ENCODE measurements around the gene ANO2.
A peak's percentile ranks its signal among the peaks of the same experiment; 100 is the strongest.

ANO2 gene

DNA sequence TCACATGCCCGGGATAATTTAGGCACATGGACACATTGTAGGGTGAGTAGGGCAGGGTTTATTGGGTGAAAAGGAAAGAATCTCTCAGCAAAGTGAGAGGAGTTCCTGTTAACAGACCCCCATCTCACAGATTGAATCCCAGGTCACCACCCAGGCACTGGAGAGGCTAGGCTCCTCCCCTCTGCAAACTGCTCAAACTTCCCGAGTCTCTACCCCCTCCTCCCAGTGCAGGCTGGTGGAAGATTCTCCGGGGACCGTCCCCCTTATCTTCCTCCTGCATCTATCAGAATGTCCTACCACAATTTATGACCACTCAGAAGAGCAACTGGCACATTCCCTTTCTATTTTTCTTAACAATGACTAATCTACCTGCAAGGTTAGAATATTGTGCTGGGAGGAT lies 387.2 kb downstream of the ANO2 start:
- no peak overlapping the region for H3K4me3 ChIP-seq (ENCODE audit: insufficient read length, low read depth)
- no peaks in the 10 kb centered on the region for H3K27me3 ChIP-seq (ENCODE audit: insufficient read depth, insufficient read length)
- no peaks in the 10 kb centered on the region for H3K9me3 ChIP-seq (ENCODE audit: insufficient read depth, low read length)
- peaks cover 5% of the 10 kb centered on the region for H3K4me1 ChIP-seq (ENCODE audit: insufficient read depth, insufficient read length)
- H3K36me3 ChIP-seq (ENCODE audit: insufficient read depth, insufficient read length, low read length), result no peaks in the 10 kb centered on the region
- no peak for DNase-seq (ENCODE audit: low read depth, low spot score)
- no peak overlapping the region for H3K9ac ChIP-seq (ENCODE audit: insufficient read length, low read depth)
- no peak for TF ChIP-seq ZNF274 (IDR thresholded peaks at IDR 0.05; ENCODE audit: low read depth, low read length)
- no peak for TF ChIP-seq SUZ12 (IDR thresholded peaks at IDR 0.05; ENCODE audit: extremely low read depth, insufficient read depth, insufficient read length)
- TF ChIP-seq YY1 (IDR thresholded peaks at IDR 0.05; ENCODE audit: insufficient read depth, insufficient read length), result no peak

- H3K27me3 ChIP-seq (ENCODE audit: insufficient read depth, insufficient read length), result no peaks in the 10 kb centered on the region
Measured at GRCh38 chr12:5556946-5557673, 387.9 kb downstream of the ANO2 start.

DNA sequence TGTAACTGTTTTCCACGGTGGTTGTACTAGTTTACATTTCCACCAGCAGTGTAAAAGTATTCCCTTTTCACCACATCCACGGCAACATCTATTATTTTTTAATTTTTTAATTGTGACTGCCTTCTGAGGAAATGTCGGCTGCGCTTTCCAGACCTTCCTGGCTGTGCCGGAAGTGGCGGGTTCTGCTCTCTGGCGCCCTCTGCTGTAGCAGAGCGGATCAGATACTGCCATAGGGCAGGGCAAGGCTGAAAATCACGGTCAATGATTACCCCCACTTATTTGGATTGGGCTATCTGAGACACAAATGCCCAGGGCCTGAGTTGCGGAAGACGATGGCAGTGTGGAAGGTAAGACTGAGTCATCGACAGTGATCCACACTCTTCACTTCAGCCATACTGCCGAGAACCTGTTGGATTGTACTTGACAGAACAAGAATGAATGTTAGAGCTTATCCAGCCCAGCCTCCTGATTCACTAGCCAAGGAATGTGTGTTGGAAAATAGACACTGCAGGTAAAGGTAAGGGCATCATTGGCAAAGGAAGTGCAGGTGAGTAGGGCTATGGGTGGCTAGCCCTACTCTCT lies 388.9 kb downstream of the ANO2 start:
- Histone ChIP-seq H3K4me1 (ENCODE audit: insufficient read depth, insufficient read length) (peaks cover 5% of the 10 kb centered on the region), H3K9ac (ENCODE audit: insufficient read length, low read depth) (no peak overlapping the region), H3K4me3 (ENCODE audit: insufficient read length, low read depth) (no peak overlapping the region), H3K36me3 (ENCODE audit: insufficient read depth, insufficient read length, low read length) (no peaks in the 10 kb centered on the region), H3K9me3 (ENCODE audit: insufficient read depth, low read length) (peaks cover 8% of the 10 kb centered on the region; the same call in 1 of the 2 replicates), H3K27me3 (ENCODE audit: insufficient read depth, insufficient read length) (no peaks in the 10 kb centered on the region)
- DNase-seq (ENCODE audit: low read depth, low spot score), result peak; percentile 48
- TF ChIP-seq ZNF274 (IDR thresholded peaks at IDR 0.05; ENCODE audit: low read depth, low read length), result no peak
- no peak for TF ChIP-seq YY1 (IDR thresholded peaks at IDR 0.05; ENCODE audit: insufficient read depth, insufficient read length)

More at GRCh38 chr12:5556946-5557673, 387.9 kb downstream of the ANO2 start:
- no peak overlapping the region for H3K4me3 ChIP-seq (ENCODE audit: insufficient read length, low read depth)
- H3K9me3 ChIP-seq (ENCODE audit: insufficient read depth, low read length), result no peaks in the 10 kb centered on the region
- H3K9ac ChIP-seq (ENCODE audit: insufficient read length, low read depth), result no peak overlapping the region
- no peaks in the 10 kb centered on the region for H3K36me3 ChIP-seq (ENCODE audit: insufficient read depth, insufficient read length, low read length)
- TF ChIP-seq YY1 (IDR thresholded peaks at IDR 0.05; ENCODE audit: insufficient read depth, insufficient read length) (no peak), SUZ12 (IDR thresholded peaks at IDR 0.05; ENCODE audit: extremely low read depth, insufficient read depth, insufficient read length) (no peak), ZNF274 (IDR thresholded peaks at IDR 0.05; ENCODE audit: low read depth, low read length) (no peak)
- H3K4me1 ChIP-seq (ENCODE audit: insufficient read depth, insufficient read length), result peaks cover 5% of the 10 kb centered on the region
- DNase-seq (ENCODE audit: low read depth, low spot score), result no peak

GRCh38 chr12:5554711-5555110 lies 390.3 kb downstream of the ANO2 start:
- no peak for DNase-seq (ENCODE audit: low read depth, low spot score)
- H3K27me3 ChIP-seq (ENCODE audit: insufficient read depth, insufficient read length), result no peaks in the 10 kb centered on the region
- TF ChIP-seq YY1 (IDR thresholded peaks at IDR 0.05; ENCODE audit: insufficient read depth, insufficient read length) (no peak), SUZ12 (IDR thresholded peaks at IDR 0.05; ENCODE audit: extremely low read depth, insufficient read depth, insufficient read length) (no peak), ZNF274 (IDR thresholded peaks at IDR 0.05; ENCODE audit: low read depth, low read length) (no peak)
- H3K36me3 ChIP-seq (ENCODE audit: insufficient read depth, insufficient read length, low read length), result no peaks in the 10 kb centered on the region
- H3K9me3 ChIP-seq (ENCODE audit: insufficient read depth, low read length), result peaks cover 10% of the 10 kb centered on the region; the same call in 1 of the 2 replicates
- no peak overlapping the region for H3K4me3 ChIP-seq (ENCODE audit: insufficient read length, low read depth)
- H3K4me1 ChIP-seq (ENCODE audit: insufficient read depth, insufficient read length), result peaks cover 5% of the 10 kb centered on the region
- no peak overlapping the region for H3K9ac ChIP-seq (ENCODE audit: insufficient read length, low read depth)

- Histone ChIP-seq H3K36me3 (ENCODE audit: insufficient read depth, insufficient read length, low read length) (no peaks in the 10 kb centered on the region), H3K9ac (ENCODE audit: insufficient read length, low read depth) (no peak overlapping the region), H3K27me3 (ENCODE audit: insufficient read depth, insufficient read length) (no peaks in the 10 kb centered on the region), H3K9me3 (ENCODE audit: insufficient read depth, low read length) (peaks cover 25% of the 10 kb centered on the region), H3K4me3 (ENCODE audit: insufficient read length, low read depth) (no peak overlapping the region), H3K4me1 (ENCODE audit: insufficient read depth, insufficient read length) (peaks cover 7% of the 10 kb centered on the region)
- TF ChIP-seq YY1 (IDR thresholded peaks at IDR 0.05; ENCODE audit: insufficient read depth, insufficient read length), result no peak
- no peak for TF ChIP-seq SUZ12 (IDR thresholded peaks at IDR 0.05; ENCODE audit: extremely low read depth, insufficient read depth, insufficient read length)
- no peak for TF ChIP-seq ZNF274 (IDR thresholded peaks at IDR 0.05; ENCODE audit: low read depth, low read length)
- no peak for DNase-seq (ENCODE audit: low read depth, low spot score)
Measured at GRCh38 chr12:5549011-5549410, 396.0 kb downstream of the ANO2 start.

DNA sequence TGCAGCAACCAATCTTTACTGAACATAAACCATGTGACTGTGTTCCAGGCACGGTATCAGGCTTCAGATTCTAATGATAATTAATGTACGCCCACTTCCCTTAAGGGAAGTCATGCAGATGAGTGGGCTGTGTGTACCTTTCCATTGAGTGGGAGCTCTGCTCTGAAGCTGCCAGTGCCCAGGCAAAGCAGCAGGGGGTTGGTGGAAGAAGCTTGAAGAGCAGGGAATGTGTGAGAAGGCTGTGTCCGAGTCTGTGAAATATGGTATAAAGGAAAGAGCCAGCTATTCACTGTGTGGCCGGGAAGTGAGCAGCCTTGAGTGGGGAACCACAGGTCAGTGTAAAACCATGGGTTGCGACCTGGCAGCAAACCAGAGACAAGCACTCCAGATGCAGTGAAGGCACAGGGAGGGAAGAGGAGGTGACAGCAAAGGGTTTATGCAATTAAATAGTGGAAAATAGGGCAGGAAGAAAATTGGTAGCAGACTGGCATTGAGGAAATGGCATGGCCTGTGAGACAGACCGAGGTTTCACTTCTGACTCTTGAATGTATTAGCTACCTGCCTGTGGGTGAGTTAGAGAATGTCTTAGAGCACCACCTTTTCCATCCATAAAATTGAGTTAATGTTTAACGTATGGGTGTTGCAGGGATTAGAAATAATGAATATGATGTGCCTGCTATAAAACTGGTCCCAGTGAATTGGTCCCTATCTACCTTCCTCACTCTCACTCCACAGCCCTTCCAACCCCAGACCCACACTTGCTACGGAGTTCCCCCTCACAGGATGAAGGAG lies 396.7 kb downstream of the ANO2 start:
- H3K4me3 ChIP-seq (ENCODE audit: insufficient read length, low read depth), result no peak overlapping the region
- no peak for DNase-seq (ENCODE audit: low read depth, low spot score)
- no peaks in the 10 kb centered on the region for H3K27me3 ChIP-seq (ENCODE audit: insufficient read depth, insufficient read length)
- H3K36me3 ChIP-seq (ENCODE audit: insufficient read depth, insufficient read length, low read length), result no peaks in the 10 kb centered on the region
- peaks cover 7% of the 10 kb centered on the region for H3K4me1 ChIP-seq (ENCODE audit: insufficient read depth, insufficient read length)
- H3K9ac ChIP-seq (ENCODE audit: insufficient read length, low read depth), result no peak overlapping the region
- no peak for TF ChIP-seq YY1 (IDR thresholded peaks at IDR 0.05; ENCODE audit: insufficient read depth, insufficient read length)
- TF ChIP-seq ZNF274 (IDR thresholded peaks at IDR 0.05; ENCODE audit: low read depth, low read length), result no peak
- TF ChIP-seq SUZ12 (IDR thresholded peaks at IDR 0.05; ENCODE audit: extremely low read depth, insufficient read depth, insufficient read length), result no peak
- H3K9me3 ChIP-seq (ENCODE audit: insufficient read depth, low read length), result peaks cover 32% of the 10 kb centered on the region

DNA sequence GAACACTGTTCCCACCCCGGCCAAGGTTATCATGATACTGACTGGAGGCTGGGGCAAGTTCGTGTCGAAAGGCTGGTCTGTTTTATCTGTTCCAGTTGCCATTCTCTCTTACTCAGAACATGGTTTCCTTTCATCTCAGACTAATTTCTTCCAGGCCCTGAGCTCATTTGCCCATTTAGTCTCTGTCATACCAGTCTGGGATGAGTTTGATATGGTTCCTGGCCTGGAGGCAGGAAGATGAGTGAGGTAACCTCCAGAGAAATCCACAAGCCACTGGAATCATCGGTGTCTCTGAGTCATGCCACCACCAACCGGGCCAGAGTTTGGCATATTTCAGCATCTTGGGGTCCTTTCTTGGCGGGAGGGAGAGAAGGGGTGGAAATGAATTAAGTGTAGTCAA lies 398.4 kb downstream of the ANO2 start:
- Histone ChIP-seq H3K36me3 (ENCODE audit: insufficient read depth, insufficient read length, low read length) (no peaks in the 10 kb centered on the region), H3K4me1 (ENCODE audit: insufficient read depth, insufficient read length) (peaks cover 7% of the 10 kb centered on the region), H3K4me3 (ENCODE audit: insufficient read length, low read depth) (no peak overlapping the region), H3K9me3 (ENCODE audit: insufficient read depth, low read length) (peaks cover 42% of the 10 kb centered on the region), H3K27me3 (ENCODE audit: insufficient read depth, insufficient read length) (no peaks in the 10 kb centered on the region), H3K9ac (ENCODE audit: insufficient read length, low read depth) (no peak overlapping the region)
- TF ChIP-seq ZNF274 (IDR thresholded peaks at IDR 0.05; ENCODE audit: low read depth, low read length) (no peak), YY1 (IDR thresholded peaks at IDR 0.05; ENCODE audit: insufficient read depth, insufficient read length) (no peak), SUZ12 (IDR thresholded peaks at IDR 0.05; ENCODE audit: extremely low read depth, insufficient read depth, insufficient read length) (no peak)
- no peak for DNase-seq (ENCODE audit: low read depth, low spot score)
